UCSD-AML1 (cell line): ENCODE measurements around the gene URI1.

Experiments
- DNase-seq: peaks from one replicate; lab custom pipeline; 2025; ENCODE audit not compliant: unreplicated experiment; lab: John Stamatoyannopoulos, UW

Gene URI1

DNA sequence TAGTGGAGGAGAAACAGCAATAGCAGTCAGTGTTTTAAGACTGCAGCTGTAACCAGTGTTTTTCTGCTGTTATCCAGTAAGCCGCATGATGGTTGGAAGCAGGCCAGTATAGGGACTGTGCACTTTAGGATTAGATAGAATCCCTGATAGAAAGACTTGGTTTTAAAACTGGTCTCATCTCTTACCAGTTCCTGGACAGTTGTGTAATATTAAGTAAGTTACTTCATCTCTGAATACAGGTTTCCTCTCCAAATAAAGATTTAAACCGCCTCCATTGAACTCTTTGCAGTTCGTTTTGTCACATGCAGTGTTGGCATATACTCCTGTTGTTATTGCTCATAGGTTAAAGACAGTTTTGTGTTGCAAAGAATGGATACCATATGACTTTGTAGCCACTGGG is 25.6 kb downstream of the URI1 start:
- DNase-seq, result no peak

DNA sequence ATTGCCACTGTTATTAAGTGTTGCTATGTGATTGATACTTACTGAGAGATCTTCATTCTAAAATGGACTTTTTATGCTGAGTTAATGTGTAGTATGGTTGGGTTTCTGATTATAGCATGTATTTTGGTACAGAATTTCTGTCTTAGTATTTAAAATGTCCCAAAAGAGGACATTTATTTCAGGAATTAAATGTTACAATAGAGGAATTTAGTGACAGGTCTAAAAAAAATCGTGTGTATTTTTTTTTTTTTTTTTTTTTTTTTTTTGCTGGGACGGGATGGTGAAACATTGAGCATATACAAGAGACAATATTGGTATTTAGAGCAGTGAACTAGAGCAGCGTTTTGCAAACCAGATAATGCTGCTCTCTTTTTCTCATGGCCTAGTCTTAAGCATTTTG is 27.9 kb downstream of the URI1 start:
- no peak for DNase-seq

DNA sequence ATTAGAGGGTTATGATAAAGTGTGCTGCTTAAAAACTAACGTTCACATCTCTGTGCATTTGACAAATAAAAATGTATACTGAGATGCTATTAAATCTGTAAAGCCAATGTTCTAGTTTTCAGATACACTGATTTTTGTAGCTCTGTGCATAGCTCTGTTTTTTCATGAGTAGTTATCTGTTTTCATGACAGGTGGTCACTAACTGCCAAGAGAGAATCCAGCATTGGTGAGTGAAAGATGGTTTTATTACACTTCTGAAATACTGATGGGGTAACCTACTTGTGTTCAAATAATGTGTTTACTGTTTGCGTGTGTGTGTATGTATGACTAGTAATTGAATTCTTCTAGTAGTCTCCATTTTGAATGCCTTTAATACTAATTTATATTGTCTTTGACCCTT is 29.0 kb downstream of the URI1 start:
- DNase-seq, result no peak

DNA sequence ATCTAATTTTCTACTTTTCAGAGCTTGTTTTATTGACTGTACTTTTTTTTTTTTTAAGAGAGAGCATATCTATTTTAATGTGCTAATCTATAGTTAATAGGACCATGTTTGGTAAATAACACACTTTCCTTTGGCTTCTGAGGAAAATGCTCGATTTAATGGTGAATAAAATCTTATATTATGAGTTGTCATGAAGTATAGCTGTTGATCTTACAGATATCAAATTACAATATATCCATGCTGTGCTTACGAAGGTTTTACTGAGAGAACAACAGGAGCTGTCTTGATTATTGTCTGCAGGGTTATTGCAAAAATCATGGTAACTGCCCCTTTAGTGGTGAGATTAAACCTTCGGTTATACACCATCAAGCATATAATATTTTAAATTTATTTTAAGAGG is 29.6 kb downstream of the URI1 start:
- no peak for DNase-seq

DNA sequence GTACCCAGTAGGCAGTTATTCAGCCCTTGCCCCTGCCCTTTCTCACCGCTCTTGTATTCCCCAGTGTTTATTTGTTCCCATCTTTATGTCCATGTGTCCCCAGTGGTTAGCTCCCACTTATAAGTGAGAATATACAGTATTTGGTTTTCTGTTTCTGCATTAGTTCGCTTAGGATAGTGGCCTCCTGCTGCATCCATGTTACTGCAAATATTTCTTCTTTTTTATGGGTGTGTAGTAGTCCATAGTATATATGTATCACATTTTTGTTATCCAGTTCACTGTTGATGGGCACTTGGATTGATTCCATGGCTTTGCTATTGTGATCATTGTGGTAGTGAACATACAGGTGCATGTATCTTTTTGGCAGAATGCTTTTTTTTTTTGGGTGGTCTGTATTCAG is 32.7 kb downstream of the URI1 start:
- no peak for DNase-seq

DNA sequence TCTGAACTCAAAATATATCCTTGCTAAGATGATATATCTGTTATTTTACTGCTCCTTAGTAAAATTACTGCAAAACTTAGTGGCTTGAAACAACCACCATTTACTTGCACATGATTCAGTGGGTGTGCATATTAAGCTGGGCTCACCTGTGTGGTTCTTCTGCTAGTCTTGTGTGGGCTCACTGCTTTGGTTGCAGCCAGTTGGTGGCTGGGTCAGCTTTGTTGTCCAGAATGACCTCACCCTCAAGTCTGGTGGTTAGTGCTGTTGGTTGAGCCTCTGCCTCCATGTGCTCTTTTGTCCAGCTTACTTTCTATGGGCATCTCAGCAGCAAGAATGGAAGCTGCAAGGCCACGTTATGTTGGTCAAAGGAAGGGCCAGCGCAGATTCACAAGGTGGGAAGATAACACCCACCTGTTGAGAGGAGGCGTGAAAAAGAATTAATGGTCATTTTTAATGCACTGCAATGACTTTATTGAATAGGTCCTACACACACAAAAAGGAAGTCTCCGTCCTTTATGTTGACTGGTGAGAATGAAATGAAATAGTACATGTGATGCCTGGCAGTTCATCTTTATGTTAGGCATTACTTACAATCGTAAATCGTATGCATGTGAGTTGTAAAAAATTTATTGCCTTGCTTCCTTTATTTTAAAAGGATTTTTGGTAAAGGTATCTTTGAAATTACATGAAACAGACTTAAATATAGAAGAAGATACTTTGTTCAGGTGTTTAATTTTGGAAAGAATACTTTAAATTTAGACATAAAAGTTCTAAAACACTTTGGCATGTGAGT is 34.3 kb downstream of the URI1 start:
- no peak for DNase-seq

DNA sequence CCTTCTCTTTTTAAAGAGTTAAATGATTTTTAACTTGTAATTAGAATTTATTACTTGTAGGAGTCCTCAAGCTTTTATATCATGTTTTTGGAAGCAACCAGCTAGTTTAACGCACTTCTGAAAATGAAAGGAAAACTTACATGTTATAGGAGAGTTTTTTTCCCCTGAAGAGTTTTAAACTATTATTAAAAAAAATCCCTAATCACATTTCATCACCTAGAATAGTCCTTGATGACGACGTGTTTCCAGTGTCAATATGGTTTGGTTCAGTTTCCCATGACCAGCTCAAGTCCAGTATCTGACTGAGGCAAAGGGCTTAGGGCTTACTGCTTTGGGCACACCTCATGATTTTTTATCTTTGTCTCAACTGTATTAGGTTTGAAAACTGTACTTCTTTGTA is 36.0 kb downstream of the URI1 start:
- no peak for DNase-seq

DNA sequence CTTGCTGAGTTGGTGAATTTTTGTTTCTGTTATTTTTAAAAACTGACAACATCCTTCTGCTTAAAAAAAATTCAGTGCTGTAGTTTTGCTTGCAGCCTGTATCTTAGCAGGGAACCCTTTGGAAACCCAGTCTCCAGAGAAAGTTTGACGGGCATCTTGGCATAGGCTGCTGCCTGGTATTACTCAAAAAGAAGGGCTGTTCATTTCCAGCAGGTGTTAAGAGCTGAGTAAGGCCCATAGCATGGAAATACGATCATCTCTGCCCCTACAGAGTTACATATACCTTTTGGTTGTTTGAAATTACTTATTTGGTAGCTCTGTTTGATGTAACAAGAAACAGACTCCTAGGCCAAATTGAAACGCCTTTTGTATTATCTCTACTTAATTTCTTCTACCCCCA is 41.5 kb downstream of the URI1 start:
- no peak for DNase-seq

DNA sequence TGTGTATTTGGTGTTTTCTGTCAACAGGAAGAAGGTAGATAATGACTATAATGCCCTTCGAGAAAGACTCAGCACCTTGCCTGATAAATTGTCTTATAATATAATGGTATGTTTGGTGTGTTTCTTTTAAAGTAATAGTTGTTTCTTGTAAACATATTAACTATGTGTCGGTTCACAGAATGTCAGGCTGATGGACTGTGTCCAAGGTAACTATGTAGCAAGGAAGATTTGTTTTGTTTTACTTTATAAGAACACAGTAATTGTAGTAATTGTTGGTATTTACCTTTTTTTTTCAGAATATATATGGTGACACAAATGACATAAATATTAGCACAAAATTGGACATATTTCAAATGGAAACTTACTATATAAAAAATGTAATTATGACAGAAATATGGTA is 43.2 kb downstream of the URI1 start:
- DNase-seq, result no peak

DNA sequence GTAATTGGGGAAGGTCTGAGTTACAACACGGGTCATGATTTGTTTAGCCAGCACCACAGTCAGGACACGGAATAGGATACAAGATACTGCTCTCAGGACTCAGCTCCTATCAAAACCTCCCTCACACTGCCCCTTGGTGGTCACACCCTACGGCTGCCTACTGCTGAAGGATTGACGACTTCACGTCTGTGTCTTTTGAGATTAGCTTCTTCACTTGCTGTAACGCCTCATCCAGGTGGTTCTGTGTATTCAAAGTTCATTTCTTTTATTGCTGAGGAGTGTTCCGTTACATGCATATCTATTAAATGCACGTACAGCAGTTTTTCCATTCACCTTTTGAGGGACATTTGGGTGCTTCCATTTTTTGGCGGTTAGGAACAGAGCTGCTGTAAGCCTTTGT is 46.3 kb downstream of the URI1 start:
- no peak for DNase-seq

DNA sequence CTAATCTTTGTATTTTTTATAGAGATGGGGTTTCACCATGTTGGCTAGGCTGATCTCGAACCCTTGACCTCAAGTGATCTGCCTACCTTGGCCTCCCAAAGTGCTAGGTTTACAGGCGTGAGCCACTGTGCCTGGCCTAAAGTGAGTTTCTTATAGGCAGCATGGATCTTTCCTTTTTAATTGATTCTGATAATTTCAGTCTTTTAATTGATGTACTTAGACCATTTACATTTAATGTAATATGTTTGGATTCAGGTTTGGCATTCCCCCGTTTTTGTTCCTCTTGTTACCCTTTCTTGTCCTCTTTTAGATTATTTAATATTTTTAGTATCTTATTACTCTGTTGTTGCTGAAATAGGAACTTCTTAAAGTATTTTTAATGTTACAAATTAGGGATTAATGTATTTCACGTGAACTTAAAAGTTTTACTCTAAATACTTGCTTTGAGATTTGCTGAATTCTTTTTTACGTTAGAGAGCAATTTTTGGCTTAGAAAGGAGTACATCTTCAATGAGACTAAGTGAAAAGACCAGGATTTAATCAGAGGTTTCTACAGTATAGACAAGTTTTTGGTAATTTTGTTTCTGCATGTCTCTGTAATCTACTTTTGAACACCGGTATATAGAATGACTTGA is 50.3 kb downstream of the URI1 start:
- no peak for DNase-seq

DNA sequence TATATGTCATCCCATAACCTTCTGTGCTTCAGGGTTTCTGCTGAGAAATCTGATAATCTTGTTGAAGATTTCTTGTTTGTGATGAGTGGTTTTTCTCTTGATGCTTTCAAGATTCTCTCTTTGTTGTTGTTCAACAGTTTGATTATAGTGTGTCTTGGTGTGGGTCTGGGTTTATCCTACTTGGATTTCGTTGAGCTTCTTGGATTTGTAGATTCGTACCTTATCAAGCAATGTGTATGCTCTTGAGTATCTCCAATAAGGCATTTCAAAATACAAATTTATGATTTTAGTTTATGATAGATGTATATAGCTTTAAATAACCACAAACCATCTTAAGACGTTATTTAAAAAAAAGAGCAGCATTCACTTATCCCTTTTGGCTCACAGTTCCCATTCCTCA is 57.5 kb downstream of the URI1 start:
- no peak for DNase-seq

DNA sequence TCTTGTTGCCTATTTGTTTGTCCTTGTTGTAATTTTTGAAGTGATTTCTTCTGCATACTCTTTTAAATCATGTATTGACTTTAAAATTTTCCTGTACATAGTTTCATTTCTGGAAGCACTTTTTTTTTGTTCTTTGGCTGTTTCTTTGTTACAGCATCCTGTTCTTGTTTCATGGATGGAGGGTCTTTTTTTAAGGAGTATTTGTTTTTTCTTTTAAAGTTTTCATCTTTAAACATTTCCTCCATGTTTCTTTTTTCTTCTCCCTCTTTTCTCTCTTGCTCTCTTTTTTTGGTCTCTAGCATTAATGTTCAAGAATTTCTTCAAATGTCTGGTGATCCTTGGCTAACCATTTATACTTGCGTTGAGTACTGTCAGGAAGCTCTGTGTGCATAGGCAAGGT is 58.8 kb downstream of the URI1 start:
- DNase-seq, result no peak

DNA sequence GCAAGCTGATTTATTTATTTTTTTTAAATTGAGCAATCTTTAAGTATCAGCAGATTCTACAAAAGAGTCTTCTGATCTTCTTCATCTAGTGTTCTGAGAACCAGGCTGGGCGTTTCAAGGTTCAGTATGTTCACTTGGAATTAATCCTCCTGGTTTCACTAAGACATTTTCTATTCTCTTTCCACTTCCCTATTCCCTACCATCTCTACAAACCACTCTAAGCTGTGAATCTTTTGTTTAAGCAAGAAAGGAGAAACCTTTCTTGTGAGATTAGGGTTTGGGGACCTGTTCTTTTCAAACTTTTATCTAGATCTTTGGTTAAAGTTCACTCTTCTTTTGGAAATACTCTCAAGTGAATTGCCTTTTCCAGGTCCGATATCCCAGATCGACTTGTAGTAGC is 59.3 kb downstream of the URI1 start:
- no peak for DNase-seq

DNA sequence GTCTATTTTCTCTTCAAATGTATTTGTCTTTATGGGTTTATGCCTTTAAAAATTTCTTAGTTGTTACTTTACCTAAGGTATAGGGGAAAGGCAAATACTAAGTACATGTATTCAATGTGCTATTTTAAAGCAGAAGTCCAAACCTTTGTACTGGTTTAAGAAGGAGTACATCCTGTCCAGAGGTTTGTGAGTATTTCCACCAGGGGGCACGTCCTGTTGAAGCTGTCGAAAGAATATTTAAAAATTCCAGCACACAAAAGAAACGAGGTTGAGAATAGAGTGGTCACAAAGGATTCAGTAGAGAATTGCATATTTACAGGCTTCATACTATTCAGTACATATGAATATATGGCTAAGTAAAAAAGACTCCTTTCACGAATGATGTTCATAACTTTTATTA is 59.8 kb downstream of the URI1 start:
- DNase-seq, result no peak

DNA sequence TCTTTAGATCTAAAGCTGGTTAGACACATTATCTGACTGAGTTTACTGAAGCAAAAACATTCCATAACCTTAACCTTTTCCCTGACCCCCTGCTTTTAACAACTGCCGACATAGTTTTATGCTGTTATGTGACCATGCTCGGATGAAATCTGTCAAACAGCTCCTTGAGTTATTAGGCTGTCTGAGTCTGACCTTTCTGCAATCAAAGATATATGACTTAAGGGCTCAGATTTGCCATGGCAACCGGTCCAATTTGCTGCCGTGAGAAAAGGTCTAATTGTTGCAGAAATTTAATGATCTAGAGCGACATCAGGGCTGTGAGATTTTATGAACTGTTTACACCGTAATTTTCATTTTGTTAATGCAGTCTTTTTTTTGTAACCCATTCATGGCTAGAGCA is 61.8 kb downstream of the URI1 start:
- no peak for DNase-seq

DNA sequence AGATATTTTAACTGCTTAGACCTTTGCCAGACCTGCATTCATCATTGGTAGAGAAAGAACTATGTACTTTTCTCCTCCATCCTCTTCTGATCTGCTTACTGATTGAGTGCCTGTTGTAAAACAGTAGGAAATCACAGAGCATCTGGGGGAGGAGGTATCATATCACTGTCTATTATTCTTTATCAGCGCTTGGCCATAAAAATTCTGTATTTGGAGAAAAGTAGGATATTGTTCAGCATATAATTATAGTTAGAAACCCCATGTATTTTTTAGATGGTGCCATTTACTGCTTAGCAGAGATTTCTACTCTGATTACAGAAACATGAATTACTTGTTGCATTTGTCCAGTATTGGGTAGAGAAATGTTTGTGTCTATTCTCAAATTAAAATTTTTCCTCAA is 62.4 kb downstream of the URI1 start:
- DNase-seq, result no peak

DNA sequence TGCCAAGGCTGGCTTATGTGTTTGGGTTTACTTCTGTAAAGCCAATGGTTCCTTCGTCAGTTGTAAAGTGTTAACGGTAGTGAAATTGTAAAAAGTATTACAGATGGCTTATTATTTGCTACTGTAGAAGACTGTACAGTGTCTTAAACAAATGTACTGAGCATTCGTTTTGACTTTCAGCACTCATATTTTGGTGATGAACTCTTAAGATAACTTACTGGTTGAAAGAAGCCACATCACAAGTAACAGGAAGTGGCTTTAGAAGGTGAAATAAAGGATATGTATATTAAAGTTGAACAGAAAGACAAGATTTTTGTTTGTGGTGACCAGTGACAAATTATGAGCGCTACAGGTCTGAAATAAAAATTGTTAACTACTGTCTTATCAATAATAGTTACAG is 64.2 kb downstream of the URI1 start:
- DNase-seq, result no peak

DNA sequence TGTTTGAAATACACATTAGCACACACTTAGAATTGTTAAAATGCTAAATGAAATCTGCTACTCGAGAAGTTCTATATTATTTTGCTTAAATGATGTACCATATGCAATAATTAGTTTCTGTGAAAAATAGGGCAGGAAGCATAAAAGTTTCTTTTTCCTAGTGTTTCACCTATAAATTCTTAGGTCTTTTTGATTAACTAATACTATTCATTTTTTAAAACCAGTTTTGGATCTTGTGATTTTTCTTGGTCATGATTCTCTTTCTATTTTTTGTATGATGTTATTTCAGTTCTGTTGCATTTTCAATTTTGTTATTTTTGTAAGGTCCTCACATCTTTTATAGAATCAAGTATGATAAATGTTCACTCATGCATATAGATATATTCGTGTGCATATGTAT is 66.1 kb downstream of the URI1 start:
- DNase-seq, result no peak

DNA sequence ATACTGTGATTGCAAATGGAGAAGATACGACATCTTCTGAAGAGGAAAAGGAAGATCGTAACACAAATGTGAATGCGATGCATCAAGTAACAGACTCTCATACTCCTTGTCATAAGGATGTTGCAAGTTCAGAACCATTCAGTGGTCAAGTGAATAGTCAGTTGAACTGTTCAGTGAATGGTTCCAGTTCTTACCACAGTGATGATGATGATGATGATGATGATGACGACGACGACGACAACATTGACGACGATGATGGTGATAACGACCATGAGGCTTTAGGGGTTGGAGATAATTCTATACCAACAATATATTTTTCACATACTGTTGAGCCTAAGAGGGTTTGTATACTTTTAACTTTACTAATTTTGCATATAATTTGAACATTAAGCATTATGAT is 67.0 kb downstream of the URI1 start:
- no peak for DNase-seq

DNA sequence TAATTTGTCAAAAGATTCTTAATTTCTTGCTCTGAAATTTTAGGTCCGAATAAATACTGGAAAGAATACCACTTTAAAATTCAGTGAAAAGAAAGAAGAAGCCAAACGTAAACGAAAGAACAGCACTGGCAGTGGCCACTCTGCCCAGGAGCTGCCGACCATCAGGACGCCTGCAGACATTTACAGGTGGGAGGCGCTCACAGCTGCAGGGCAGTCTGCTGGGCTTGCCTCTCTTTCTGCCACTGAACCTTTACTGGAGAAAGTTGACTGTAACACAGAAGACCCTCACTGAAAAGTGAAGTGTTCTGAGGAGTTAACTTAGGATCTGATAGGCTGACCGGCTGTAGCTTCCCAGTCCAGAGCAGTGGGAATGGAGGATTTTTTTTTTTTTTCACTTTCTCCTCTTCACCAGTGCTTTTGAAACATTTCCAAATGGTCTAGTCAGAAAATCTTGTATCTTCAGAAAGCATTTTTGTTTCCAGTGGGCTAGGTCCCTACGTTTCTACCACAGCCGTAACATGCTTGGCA is 69.1 kb downstream of the URI1 start:
- no peak for DNase-seq

DNA sequence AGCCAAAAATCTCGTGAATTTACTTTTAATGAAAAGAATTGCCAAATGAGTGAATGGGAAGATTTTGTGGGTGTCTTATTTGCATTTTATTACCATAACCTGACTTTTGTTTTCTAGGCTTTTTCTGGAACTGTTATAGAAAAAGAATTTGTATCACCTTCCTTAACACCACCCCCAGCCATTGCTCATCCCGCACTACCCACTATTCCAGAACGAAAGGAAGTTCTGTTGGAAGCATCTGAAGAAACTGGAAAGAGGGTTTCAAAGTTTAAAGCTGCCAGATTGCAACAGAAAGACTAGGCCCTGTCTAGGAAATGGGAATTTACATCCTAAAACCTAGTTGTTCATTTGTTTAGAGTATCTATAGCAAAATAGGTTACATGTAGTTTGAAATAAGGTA is 72.7 kb downstream of the URI1 start:
- no peak for DNase-seq

DNA sequence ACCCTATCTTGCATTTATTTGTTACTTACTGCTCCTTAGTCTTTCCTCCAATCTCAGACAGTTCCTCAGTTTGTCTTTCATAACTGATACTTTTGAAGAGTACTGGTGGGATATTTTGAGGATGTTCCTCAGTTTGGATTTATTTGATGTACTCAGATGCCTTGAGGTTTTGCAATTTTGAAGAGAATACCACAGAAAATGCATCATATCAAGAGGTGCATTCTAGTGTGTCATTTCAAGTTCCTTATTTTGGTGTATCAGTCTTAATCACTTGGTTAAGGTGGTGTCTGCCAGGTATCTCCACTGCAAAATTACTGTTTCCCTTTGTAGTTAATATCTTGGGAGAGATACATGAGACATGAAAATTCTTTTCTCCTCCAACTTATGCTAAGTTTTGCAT is 75.1 kb downstream of the URI1 start:
- DNase-seq, result no peak
